Endothelial cell of umbilical vein (primary cell): ENCODE measurements around the gene ATF3. TPM values are rescaled to one million over a fixed set of nuclear protein-coding genes. Genes with fewer than 3 reads are reported as not detected.

Source experiments
- BruUV-seq: library from RNA; stranded (reverse); fragments of 400-500 nt; replicated peaks from 2 replicates; lab custom pipeline; 2021; lab: Mats Ljungman, UMichigan
- CTCF ChIA-PET: fragments of 300-600, 350-600 bp; sonication (Branson Sonifier 250); formaldehyde crosslinking; loops from one replicate; lab custom pipeline; 2021; ENCODE audit warnings: antibody characterized with exemption, inconsistent platforms; lab: Charles Lee
- POLR2A ChIA-PET: fragments of 300-600, 350-600 bp; sonication (Branson Sonifier 250); formaldehyde crosslinking; loops from one replicate; lab custom pipeline; 2021; ENCODE audit warnings: antibody characterized with exemption, inconsistent platforms; lab: Charles Lee
- DNase-seq: peaks from one replicate; pipeline ENCODE4 v3.0.0-alpha.2; 2011; ENCODE audit warnings: low read depth, low spot score
- FAIRE-seq: peaks from 2 replicates; lab custom pipeline; 2011; peaks lifted over from hg19 to GRCh38; lab: Jason Lieb, UNC
- H2AFZ ChIP-seq: 2 replicates; pipeline ENCODE4 v1.6.0; 2012; ENCODE audit warnings: low read depth, low read length, control low read depth, inconsistent platforms
- H3K27ac ChIP-seq: 2 replicates; pipeline ENCODE4 v1.5.1; 2011; ENCODE audit warnings: low read depth, mild to moderate bottlenecking, control low read depth, low read length, moderate library complexity; ENCODE audit not compliant: insufficient read depth
- H3K27me3 ChIP-seq, 2 experiments: 2 replicates each; pipeline versions ENCODE4 v1.6.0 to v1.6.1; 2011; ENCODE audit warnings: low read length in 2 of 2, mixed read lengths in 1 of 2; ENCODE audit not compliant: control insufficient read depth in 2 of 2, insufficient read depth in 2 of 2
- H3K36me3 ChIP-seq, 2 experiments: 2 replicates in 1 of 2; 3 replicates in 1 of 2; pipeline ENCODE4 v1.5.1; 2011; ENCODE audit warnings: low read length in 2 of 2, mild to moderate bottlenecking in 1 of 2, moderate library complexity in 1 of 2; ENCODE audit not compliant: control insufficient read depth in 2 of 2, insufficient read depth in 2 of 2; ENCODE audit errors: extremely low read depth in 1 of 2
- H3K4me1 ChIP-seq: 3 replicates; pipeline ENCODE4 v1.5.1; 2011; ENCODE audit warnings: mild to moderate bottlenecking, low read length; ENCODE audit not compliant: control insufficient read depth, insufficient read depth; ENCODE audit errors: extremely low read depth
- H3K4me2 ChIP-seq: 2 replicates; pipeline ENCODE4 v1.6.1; 2011; ENCODE audit warnings: low read length, control low read depth, mixed read lengths; ENCODE audit not compliant: insufficient read depth
- H3K4me3 ChIP-seq, 3 experiments: fragments of 200-600 bp in 1 of 3; sonication (generic), shearing (Covaris generic) in 1 of 3; replicated peaks in 1 of 3; 2 replicates each; pipeline ENCODE4 v1.5.1; 2011 to 2016; ENCODE audit warnings: control low read depth in 3 of 3, low read length in 3 of 3, mild to moderate bottlenecking in 2 of 3, inconsistent platforms in 1 of 3, low read depth in 1 of 3, moderate library complexity in 1 of 3; ENCODE audit not compliant: insufficient read depth in 1 of 3
- H3K79me2 ChIP-seq: 2 replicates; pipeline ENCODE4 v1.6.0; 2012; ENCODE audit warnings: low read length, inconsistent platforms; ENCODE audit not compliant: control insufficient read depth, insufficient read depth
- H3K9ac ChIP-seq: replicated peaks from 2 replicates; pipeline ENCODE3; 2011; ENCODE audit warnings: low read length, control low read depth; ENCODE audit not compliant: insufficient read depth; ENCODE audit errors: extremely low read depth
- H3K9me1 ChIP-seq: replicated peaks from 3 replicates; pipeline ENCODE4 v1.6.0; 2011; ENCODE audit warnings: mild to moderate bottlenecking, low read length; ENCODE audit not compliant: control insufficient read depth, insufficient read depth; ENCODE audit errors: extremely low read depth
- H3K9me3 ChIP-seq: replicated peaks from 2 replicates; pipeline ENCODE4 v1.5.1; 2012; ENCODE audit warnings: low read length, inconsistent platforms; ENCODE audit not compliant: control insufficient read depth, insufficient read depth
- H4K20me1 ChIP-seq: replicated peaks from 2 replicates; pipeline ENCODE3; 2011; ENCODE audit warnings: mild to moderate bottlenecking, low read length; ENCODE audit not compliant: control insufficient read depth, insufficient read depth; ENCODE audit errors: extremely low read depth
- CTCF ChIP-seq, 2 donors: IDR thresholded peaks; 1 replicate in 1 of 2; 2 replicates in 1 of 2; pipeline ENCODE4 v1.5.1; 2011; ENCODE audit warnings: low read length in 2 of 2, mild to moderate bottlenecking in 2 of 2, moderate library complexity in 2 of 2, control low read depth in 1 of 2, inconsistent platforms in 1 of 2, low read depth in 1 of 2; ENCODE audit not compliant: insufficient read depth in 1 of 2; ENCODE audit errors: extremely low read depth in 1 of 2
- EZH2 ChIP-seq: IDR thresholded peaks from 2 replicates; pipeline ENCODE4 v1.6.1; 2012; ENCODE audit warnings: borderline replicate concordance, low read depth, mild to moderate bottlenecking, moderate library complexity, low read length, inconsistent platforms; ENCODE audit not compliant: severe bottlenecking
- FOS ChIP-seq: IDR thresholded peaks from 2 replicates; pipeline ENCODE4 v1.6.1; 2011; ENCODE audit warnings: mild to moderate bottlenecking, low read length, moderate library complexity, borderline replicate concordance; ENCODE audit not compliant: insufficient read depth
- GATA2 ChIP-seq: IDR thresholded peaks from 2 replicates; pipeline ENCODE4 v1.7.0; 2011; ENCODE audit warnings: low read depth, mild to moderate bottlenecking, moderate library complexity, mixed read lengths, low read length; ENCODE audit not compliant: insufficient read length, insufficient read depth
- JUN ChIP-seq: IDR thresholded peaks from 2 replicates; pipeline ENCODE4 v1.6.1; 2011; ENCODE audit warnings: borderline replicate concordance, low read depth; ENCODE audit not compliant: insufficient read length, insufficient read depth
- MYC ChIP-seq: IDR thresholded peaks from one replicate; pipeline ENCODE4 v1.6.1; 2011; ENCODE audit warnings: mild to moderate bottlenecking, low read depth, low read length
- POLR2A ChIP-seq: IDR thresholded peaks from 2 replicates; pipeline ENCODE4 v1.6.1; 2012; ENCODE audit warnings: low read depth, mild to moderate bottlenecking, control low read depth, low read length
- POLR2AphosphoS5 ChIP-seq: IDR thresholded peaks from 2 replicates; pipeline ENCODE4 v1.6.1; 2012; ENCODE audit warnings: low read depth, mild to moderate bottlenecking, control low read depth, low read length, moderate library complexity; ENCODE audit not compliant: insufficient read depth
- dilution Hi-C: fragments of 300-500 bp; cut with MboI; formaldehyde crosslinking; loops from one replicate; pipeline ENCODE4 v1.15.0; 2019; ENCODE audit warnings: low sequenced_read_pairs; ENCODE audit not compliant: extremely low pct_ligation_motif_present
- intact Hi-C: fragments of 100-400 bp; cut with micrococcal nuclease; formaldehyde crosslinking; loops from one replicate; pipeline ENCODE4 v1.10.0; 2022
- polyA plus RNA-seq, 4 experiments: library from polyadenylated mRNA; depleted of rRNA in 3 of 4; stranded (reverse) in 3 of 4; unstranded in 1 of 4; fragments of >200 nt; gene quantifications; 2 replicates each; pipeline versions ENCODE4 v1.2.1 to v1.2.3, GENCODE V29; 2011 to 2012; ENCODE audit warnings: missing spikeins in 1 of 4
- total RNA-seq: library from RNA; stranded (reverse); gene quantifications from 2 replicates; pipeline ENCODE4 v1.2.3, GENCODE V29; 2021
- TF ChIP-seq, protein P1 (sequence below): IDR thresholded peaks from 2 replicates; pipeline ENCODE4 v1.6.1; 2011; ENCODE audit not compliant: insufficient read depth, insufficient read length

ATF3 gene
- total and polyA plus RNA-seq, 2 donors (not counting 3 experiments of a cell fraction or from before 2014, with no cell fraction given) = 6.1 to 17.1 TPM

DNA sequence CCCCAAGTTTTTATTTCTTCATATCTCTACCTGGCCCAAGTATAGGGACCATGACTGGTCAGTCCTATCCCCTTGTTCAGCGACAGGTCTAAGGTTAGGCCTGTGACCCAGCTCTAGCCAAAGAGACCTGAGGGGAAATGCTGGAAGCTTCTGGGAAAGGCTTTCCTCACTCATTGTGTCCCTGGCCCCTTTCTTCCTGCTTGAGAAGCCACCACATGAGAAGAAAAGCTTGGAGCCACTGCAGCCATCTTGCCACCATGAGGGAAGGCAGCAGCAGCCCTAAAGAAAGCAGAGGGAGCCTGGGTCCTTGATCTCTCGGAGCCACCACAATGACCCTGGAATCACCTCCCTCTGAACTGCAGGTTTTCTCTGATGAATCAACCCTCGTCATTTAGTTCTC is 43.4 kb downstream of the ATF3 start:
- Histone ChIP-seq H3K27ac (no peak overlapping the region), H3K79me2 (no peaks in the 10 kb centered on the region), H4K20me1 (no peaks in the 10 kb centered on the region), H3K4me2 (no peak overlapping the region), H3K9me3 (no peaks in the 10 kb centered on the region), H3K9me1 (no peaks in the 10 kb centered on the region), H3K9ac (no peak overlapping the region), H3K4me1 (no peaks in the 10 kb centered on the region), H3K4me3 (no peak overlapping the region), H3K36me3 (no peaks in the 10 kb centered on the region), H2AFZ (no peak overlapping the region), H3K27me3 (peaks cover 0 to 8% of the 10 kb centered on the region in 2 experiments)
- intact Hi-C loops = no loop called here
- no peak for FAIRE-seq
- no peak for DNase-seq
- BruUV-seq = no TSS peak
- POLR2A ChIA-PET = no interaction called here
- CTCF ChIA-PET = interaction anchor here (1.0 to 4.5 kb wide), 6 partner anchors 12 to 315 kb away, joined by 3 to 36 read pairs (median 4); no protein-coding TSS in a partner anchor
- TF ChIP-seq JUN = no peak
- no peak for TF ChIP-seq EZH2
- TF ChIP-seq POLR2AphosphoS5 = no peak
- no peak for TF ChIP-seq CTCF (IDR thresholded peaks at IDR 0.05; ENCODE audit: extremely low read depth in 1 of 2, insufficient read depth in 1 of 2, low read depth in 1 of 2, low read length in 2 of 2)
- no peak for TF ChIP-seq GATA2
- no peak for TF ChIP-seq POLR2A
- TF ChIP-seq MYC = no peak
- no peak for TF ChIP-seq FOS
- TF ChIP-seq, protein P1, sequence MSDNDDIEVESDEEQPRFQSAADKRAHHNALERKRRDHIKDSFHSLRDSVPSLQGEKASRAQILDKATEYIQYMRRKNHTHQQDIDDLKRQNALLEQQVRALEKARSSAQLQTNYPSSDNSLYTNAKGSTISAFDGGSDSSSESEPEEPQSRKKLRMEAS = no peak
- dilution Hi-C loops = no loop called here
